DOHH2 (cell line): ENCODE data around the gene TEX35.

Experiments
- H3F3A ChIP-seq: fragments of 200-600 bp; sonication (generic), shearing (Covaris generic); 2 replicates; pipeline ENCODE4 v1.6.0; 2016; ENCODE audit warnings: antibody characterized with exemption, mild to moderate bottlenecking; ENCODE audit not compliant: control insufficient read depth, insufficient read depth
- H3K27ac ChIP-seq: fragments of 200-600 bp; sonication (generic); 2 replicates; pipeline ENCODE4 v1.5.1; 2014; ENCODE audit warnings: low read depth, mild to moderate bottlenecking, low read length, moderate library complexity
- H3K27me3 ChIP-seq: fragments of 200-600 bp; sonication (generic); 2 replicates; pipeline ENCODE4 v1.6.1; 2014; ENCODE audit warnings: mild to moderate bottlenecking, low read length, mixed read lengths; ENCODE audit not compliant: control insufficient read depth
- H3K36me3 ChIP-seq: fragments of 200-600 bp; sonication (generic); 2 replicates; pipeline ENCODE4 v1.6.1; 2014; ENCODE audit warnings: mild to moderate bottlenecking, low read length, moderate library complexity, mixed read lengths; ENCODE audit not compliant: control insufficient read depth
- H3K4me1 ChIP-seq: fragments of 200-600 bp; sonication (generic); 2 replicates; pipeline ENCODE4 v1.6.1; 2014; ENCODE audit warnings: mild to moderate bottlenecking, low read length, mixed read lengths; ENCODE audit not compliant: control insufficient read depth
- H3K4me2 ChIP-seq: fragments of 200-600 bp; sonication (generic); 2 replicates; pipeline ENCODE4 v1.6.0; 2014; ENCODE audit warnings: mild to moderate bottlenecking, low read length, moderate library complexity
- H3K4me3 ChIP-seq: fragments of 200-600 bp; sonication (generic); 2 replicates; pipeline ENCODE4 v1.5.1; 2014; ENCODE audit warnings: mild to moderate bottlenecking, low read length, mixed read lengths
- H3K79me2 ChIP-seq: fragments of 200-600 bp; sonication (generic); 2 replicates; pipeline ENCODE4 v1.6.1; 2014; ENCODE audit warnings: mild to moderate bottlenecking, low read length, mixed read lengths; ENCODE audit not compliant: control insufficient read depth
- H3K9me2 ChIP-seq: fragments of 200-600 bp; sonication (generic); replicated peaks from 2 replicates; pipeline ENCODE4 v1.6.1; 2014; ENCODE audit warnings: mild to moderate bottlenecking, low read length, mixed read lengths; ENCODE audit not compliant: control insufficient read depth
- H3K9me3 ChIP-seq: fragments of 200-600 bp; sonication (generic); 2 replicates; pipeline ENCODE4 v1.6.1; 2014; ENCODE audit warnings: antibody characterized with exemption, low read length, mixed read lengths; ENCODE audit not compliant: control insufficient read depth, insufficient read depth
- H4K20me1 ChIP-seq: fragments of 200-600 bp; sonication (generic); 2 replicates; pipeline ENCODE4 v1.6.0; 2014; ENCODE audit warnings: low read depth, mild to moderate bottlenecking, antibody characterized with exemption, low read length, moderate library complexity; ENCODE audit not compliant: control insufficient read depth, insufficient read depth
- EZH2phosphoT487 ChIP-seq: fragments of 200-600 bp; sonication (generic); IDR thresholded peaks from 2 replicates; pipeline ENCODE4 v1.6.1; 2017; ENCODE audit warnings: borderline replicate concordance, mild to moderate bottlenecking, antibody characterized with exemption, low read length, moderate library complexity, mixed read lengths
- TF ChIP-seq, protein P1 (sequence below): fragments of 200-600 bp; sonication (generic); IDR thresholded peaks from one replicate; pipeline ENCODE4 v1.5.1; 2014; ENCODE audit warnings: antibody characterized with exemption, mild to moderate bottlenecking, low read depth, low read length; ENCODE audit not compliant: poor library complexity, severe bottlenecking

The TEX35 gene

DNA sequence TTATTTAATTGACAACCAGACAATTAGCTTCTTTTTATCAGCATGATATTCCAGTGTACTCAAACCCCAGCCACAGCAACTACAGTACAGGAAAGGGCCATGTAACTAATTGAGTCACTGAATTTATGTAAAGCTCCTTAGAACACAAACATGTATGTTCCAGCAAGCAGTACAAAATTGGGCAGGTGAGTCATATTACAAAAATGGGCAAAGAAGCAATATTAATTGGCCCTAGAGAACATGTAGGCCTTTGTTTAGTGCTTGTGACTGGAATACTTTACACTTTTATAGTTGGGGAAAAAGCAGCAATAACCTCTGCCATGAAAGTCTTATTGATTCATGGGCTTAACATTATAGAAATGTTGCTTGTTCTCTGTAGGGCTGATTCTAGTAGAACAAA lies 47.9 kb upstream of the TEX35 start:
- H3K36me3 ChIP-seq: no peaks in the 10 kb centered on the region
- no peaks in the 10 kb centered on the region for H3F3A ChIP-seq
- H3K79me2 ChIP-seq: no peaks in the 10 kb centered on the region
- H3K4me2 ChIP-seq: no peak overlapping the region
- no peaks in the 10 kb centered on the region for H3K4me1 ChIP-seq
- peaks cover 19% of the 10 kb centered on the region for H3K27me3 ChIP-seq
- H3K9me3 ChIP-seq: no peaks in the 10 kb centered on the region
- no peaks in the 10 kb centered on the region for H4K20me1 ChIP-seq
- no peaks in the 10 kb centered on the region for H3K9me2 ChIP-seq
- H3K27ac ChIP-seq: no peak overlapping the region
- no peak overlapping the region for H3K4me3 ChIP-seq
- TF ChIP-seq EZH2phosphoT487: no peak
- TF ChIP-seq, protein P1, sequence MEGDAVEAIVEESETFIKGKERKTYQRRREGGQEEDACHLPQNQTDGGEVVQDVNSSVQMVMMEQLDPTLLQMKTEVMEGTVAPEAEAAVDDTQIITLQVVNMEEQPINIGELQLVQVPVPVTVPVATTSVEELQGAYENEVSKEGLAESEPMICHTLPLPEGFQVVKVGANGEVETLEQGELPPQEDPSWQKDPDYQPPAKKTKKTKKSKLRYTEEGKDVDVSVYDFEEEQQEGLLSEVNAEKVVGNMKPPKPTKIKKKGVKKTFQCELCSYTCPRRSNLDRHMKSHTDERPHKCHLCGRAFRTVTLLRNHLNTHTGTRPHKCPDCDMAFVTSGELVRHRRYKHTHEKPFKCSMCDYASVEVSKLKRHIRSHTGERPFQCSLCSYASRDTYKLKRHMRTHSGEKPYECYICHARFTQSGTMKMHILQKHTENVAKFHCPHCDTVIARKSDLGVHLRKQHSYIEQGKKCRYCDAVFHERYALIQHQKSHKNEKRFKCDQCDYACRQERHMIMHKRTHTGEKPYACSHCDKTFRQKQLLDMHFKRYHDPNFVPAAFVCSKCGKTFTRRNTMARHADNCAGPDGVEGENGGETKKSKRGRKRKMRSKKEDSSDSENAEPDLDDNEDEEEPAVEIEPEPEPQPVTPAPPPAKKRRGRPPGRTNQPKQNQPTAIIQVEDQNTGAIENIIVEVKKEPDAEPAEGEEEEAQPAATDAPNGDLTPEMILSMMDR: no peak

DNA sequence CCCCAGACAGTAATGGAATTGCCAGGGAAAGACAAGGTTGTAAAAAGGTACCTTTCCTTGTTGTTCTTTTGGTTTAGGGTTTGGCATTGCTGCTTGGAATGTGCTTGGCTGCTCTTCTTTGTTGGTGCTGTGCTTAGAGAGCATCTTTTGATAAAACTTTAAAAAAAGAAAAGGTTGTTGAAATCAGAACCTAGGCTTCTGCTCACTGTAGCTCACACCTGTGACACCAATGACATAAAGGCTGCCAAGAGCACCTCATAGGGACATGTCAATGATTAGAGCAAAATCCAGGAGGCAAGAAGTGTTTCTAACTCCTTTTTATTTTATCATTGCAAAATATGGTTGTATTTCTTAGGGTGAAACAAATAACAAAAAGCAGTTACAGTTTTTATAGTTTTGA lies 45.1 kb upstream of the TEX35 start:
- H3K27ac ChIP-seq: no peak overlapping the region
- H3K36me3 ChIP-seq: no peaks in the 10 kb centered on the region
- H4K20me1 ChIP-seq: no peaks in the 10 kb centered on the region
- no peaks in the 10 kb centered on the region for H3K79me2 ChIP-seq
- TF ChIP-seq EZH2phosphoT487: no peak
- TF ChIP-seq, protein P1: no peak
- H3K9me3 ChIP-seq: no peaks in the 10 kb centered on the region
- H3K4me1 ChIP-seq: no peaks in the 10 kb centered on the region
- no peak overlapping the region for H3K4me3 ChIP-seq
- peaks cover 19% of the 10 kb centered on the region for H3K27me3 ChIP-seq
- H3F3A ChIP-seq: no peaks in the 10 kb centered on the region
- H3K4me2 ChIP-seq: no peak overlapping the region
- no peaks in the 10 kb centered on the region for H3K9me2 ChIP-seq

DNA sequence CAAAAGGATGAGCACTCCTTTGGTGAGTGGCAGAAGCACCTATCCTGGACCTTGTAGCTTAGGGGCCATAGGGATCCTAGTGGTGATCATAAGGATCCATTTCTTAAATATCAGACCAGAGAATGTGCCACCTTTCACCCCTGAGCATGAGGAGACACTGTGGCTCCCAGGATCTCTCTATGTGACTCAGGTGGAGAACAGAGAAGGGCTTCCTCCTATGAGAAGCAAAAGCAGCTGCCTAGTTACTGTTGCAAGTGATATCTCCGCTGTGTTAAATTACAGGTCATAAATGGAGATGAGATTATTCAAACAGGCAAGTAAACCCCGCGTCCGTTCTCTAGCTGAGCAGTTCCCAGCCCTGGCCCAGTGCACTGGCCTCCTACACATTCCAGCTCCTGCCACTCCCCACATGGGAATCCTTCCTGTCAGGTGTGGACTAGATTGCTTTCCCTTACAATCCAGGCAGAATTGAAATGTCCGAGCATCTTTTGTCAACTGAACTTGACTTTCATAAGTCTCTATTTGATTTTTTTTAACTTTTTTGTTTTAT lies 42.4 kb upstream of the TEX35 start:
- Histone ChIP-seq H4K20me1 (no peaks in the 10 kb centered on the region), H3K9me3 (no peaks in the 10 kb centered on the region), H3F3A (no peaks in the 10 kb centered on the region), H3K36me3 (no peaks in the 10 kb centered on the region), H3K9me2 (no peaks in the 10 kb centered on the region), H3K4me1 (no peaks in the 10 kb centered on the region), H3K4me2 (no peak overlapping the region), H3K4me3 (no peak overlapping the region), H3K27ac (no peak overlapping the region), H3K79me2 (no peaks in the 10 kb centered on the region), H3K27me3 (peaks cover 15% of the 10 kb centered on the region)
- no peak for TF ChIP-seq EZH2phosphoT487
- TF ChIP-seq, protein P1: no peak

DNA sequence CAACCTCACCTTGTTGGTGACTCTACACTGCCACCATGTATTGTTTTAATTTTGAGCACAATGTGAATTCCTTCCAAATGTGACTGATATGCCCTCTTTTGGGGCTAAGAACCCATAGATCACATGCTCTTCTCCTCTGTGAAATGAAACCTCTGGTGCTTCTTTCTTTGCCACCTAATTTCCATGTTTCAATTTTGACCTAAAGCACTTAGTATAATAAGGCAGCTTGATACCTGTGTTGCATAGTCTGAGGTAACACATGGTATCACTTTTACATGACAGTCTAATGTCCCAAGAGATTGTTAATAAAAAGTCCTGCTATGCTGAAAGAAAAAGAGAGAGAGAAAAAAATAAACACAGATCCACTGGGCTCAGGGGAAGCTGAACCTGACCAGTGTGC lies 40.4 kb upstream of the TEX35 start:
- no peak overlapping the region for H3K4me2 ChIP-seq
- no peaks in the 10 kb centered on the region for H3K4me1 ChIP-seq
- no peak overlapping the region for H3K27ac ChIP-seq
- TF ChIP-seq, protein P1: no peak
- no peak for TF ChIP-seq EZH2phosphoT487
- peaks cover 23% of the 10 kb centered on the region for H3K27me3 ChIP-seq
- H3K79me2 ChIP-seq: no peaks in the 10 kb centered on the region
- no peaks in the 10 kb centered on the region for H3F3A ChIP-seq
- H3K9me3 ChIP-seq: no peaks in the 10 kb centered on the region
- H3K9me2 ChIP-seq: no peaks in the 10 kb centered on the region
- H4K20me1 ChIP-seq: no peaks in the 10 kb centered on the region
- no peak overlapping the region for H3K4me3 ChIP-seq
- no peaks in the 10 kb centered on the region for H3K36me3 ChIP-seq
